Measurements from ENCODE around the gene NAA35.

- no peak for TF ChIP-seq CTCF (IDR thresholded peaks at IDR 0.05)
- TF ChIP-seq POLR2A (IDR thresholded peaks at IDR 0.05): no peak
Measured at GRCh38 chr9:86052556-86053468, 111.9 kb downstream of the NAA35 start.

All from tibial nerve (tissue), 3 donors.